Spleen (tissue), 11 donors: ENCODE measurements around the gene IPCEF1. TPM values are rescaled to one million over a fixed set of nuclear protein-coding genes. Genes with fewer than 3 reads are reported as not detected.
"Not testable (repeated sequence)": the region's sequence is repeated elsewhere in the genome, so short reads cannot be mapped to it uniquely, and the experiment has no call there.

ENCODE experiments used
- DNase-seq: peaks from one replicate; pipeline ENCODE4 v3.0.0-alpha.2; 2020
- H3K27ac ChIP-seq, 8 donors: fragments of 200-600 bp; sonication (generic) in 7 of 8; 1 replicate in 4 of 8; 2 replicates in 4 of 8; pipeline versions ENCODE4 v1.5.0 to v1.8.0; 2016 to 2021; ENCODE audit warnings: inconsistent platforms in 4 of 8, mild to moderate bottlenecking in 4 of 8, moderate library complexity in 1 of 8
- H3K27me3 ChIP-seq, 7 donors: fragments of 200-600 bp; sonication (generic) in 6 of 7; replicated peaks in 1 of 7; 1 replicate in 4 of 7; 2 replicates in 3 of 7; pipeline versions ENCODE4 v1.5.0 to v1.8.0; 2016 to 2021; ENCODE audit warnings: inconsistent platforms in 3 of 7, mild to moderate bottlenecking in 1 of 7
- H3K36me3 ChIP-seq, 6 donors: fragments of 200-600 bp; sonication (generic) in 5 of 6; 1 replicate in 4 of 6; 2 replicates in 2 of 6; pipeline versions ENCODE4 v1.5.0 to v1.8.0; 2016 to 2021; ENCODE audit warnings: inconsistent platforms in 2 of 6
- H3K4me1 ChIP-seq, 6 donors: fragments of 200-600 bp; sonication (generic) in 5 of 6; 1 replicate in 3 of 6; 2 replicates in 3 of 6; pipeline versions ENCODE4 v1.5.0 to v1.8.0; 2016 to 2021; ENCODE audit warnings: inconsistent platforms in 3 of 6
- H3K4me3 ChIP-seq, 8 donors: fragments of 200-600 bp; sonication (generic) in 7 of 8; 1 replicate in 4 of 8; 2 replicates in 4 of 8; pipeline versions ENCODE4 v1.5.0 to v1.8.0; 2016 to 2021; ENCODE audit warnings: inconsistent platforms in 4 of 8, mild to moderate bottlenecking in 4 of 8, moderate library complexity in 2 of 8
- H3K9me3 ChIP-seq, 8 donors: fragments of 200-600 bp; sonication (generic) in 7 of 8; 1 replicate in 4 of 8; 2 replicates in 4 of 8; pipeline versions ENCODE4 v1.5.0 to v1.8.0; 2016 to 2021; ENCODE audit warnings: inconsistent platforms in 4 of 8
- CTCF ChIP-seq, 11 experiments: fragments of 200-600 bp in 7 of 11; fragments of 450-650 bp in 4 of 11; sonication (generic) in 4 of 11; IDR thresholded peaks in 8 of 11; conservative IDR thresholded peaks in 3 of 11; 1 replicate in 7 of 11; 2 replicates in 4 of 11; pipeline versions ENCODE4 v1.4.0 to v1.8.0; 2016 to 2021; ENCODE audit warnings: antibody characterized with exemption in 11 of 11, inconsistent platforms in 4 of 11, mild to moderate bottlenecking in 1 of 11
- POLR2A ChIP-seq, 3 donors: fragments of 450-650 bp; IDR thresholded peaks; one replicate each; pipeline ENCODE4 v1.5.1; 2017; ENCODE audit warnings: antibody characterized with exemption in 3 of 3, mild to moderate bottlenecking in 1 of 3
- POLR2AphosphoS5 ChIP-seq, 3 donors: sonication (generic); formaldehyde crosslinking; IDR thresholded peaks; one replicate each; pipeline ENCODE4 v1.5.1; 2017; ENCODE audit warnings: antibody characterized with exemption in 3 of 3
- WGBS, 5 donors: extraction: QIAGEN DNeasy Blood & Tissue Kit in 3 of 5; methylation state at CpG; one replicate each; pipeline versions ENCODE4 v1.1.5 to v1.1.7; 2013 to 2018; 5-methylcytosine and 5-hydroxymethylcytosine counted together
- intact Hi-C: fragments of 100-400 bp; cut with DNase I; formaldehyde crosslinking; loops from one replicate; pipeline ENCODE4 v1.15.0; 2023; ENCODE audit warnings: low total_unique reads
- polyA plus RNA-seq, 3 donors: library from polyadenylated mRNA; stranded (reverse); fragments of 200-250 nt; gene quantifications; one replicate each; pipeline ENCODE4 v1.2.1, GENCODE V29; 2013
- total RNA-seq, 7 donors: library from RNA; depleted of rRNA in 3 of 7; stranded (reverse); fragments of >200 nt in 3 of 7; fragmentation: NEBNext Ultra II Directional in 4 of 7; extraction: Animal tissue kit (Norgen Biotek cat#: 25700) in 4 of 7; gene quantifications; one replicate each; pipeline versions ENCODE4 v1.1.0 to v1.2.1, GENCODE V29; 2016 to 2021
- donor health status: healthy with polysubstance abuse.
- donor health status: DM: no; HTN: no; CAD: no; lungs with moderate emphysema.
- donor health status: DM: no; HTN: no; CAD: no.
- donor health status: Bipolar disorder and iron deficiency.
- donor health status: healthy.
- donor health status: DM: no; HTN: no; CAD: no.
- donor health status: DM: yes; HTN: yes; CAD: no.

Gene IPCEF1
- total and polyA plus RNA-seq, 10 donors: 1.4 to 32.2 (median 26.2) TPM

- DNase-seq: no peak
- no peak overlapping the region for H3K4me3 ChIP-seq
- no peak overlapping the region for H3K27ac ChIP-seq
- no peaks in the 10 kb centered on the region for H3K27me3 ChIP-seq
- H3K36me3 ChIP-seq: no peaks in the 10 kb centered on the region
- WGBS, 5 donors: 97 to 100% (median 99%) methylated on average over 2 of the region's 2 CpGs
- TF ChIP-seq POLR2A (IDR thresholded peaks at IDR 0.05) (no peak), POLR2AphosphoS5 (IDR thresholded peaks at IDR 0.05) (no peak), CTCF (IDR thresholded peaks at IDR 0.05 in 8 of 11, conservative IDR thresholded peaks at IDR 0.05 in 3 of 11) (no peak)
- peaks cover 0 to under 1% (median 0%) of the 10 kb centered on the region in 6 donors for H3K4me1 ChIP-seq
- peaks cover 0 to 6% (median 0%) of the 10 kb centered on the region in 8 donors for H3K9me3 ChIP-seq
- intact Hi-C loops: no loop called here
Observed at GRCh38 chr6:154331750-154332149, 24.9 kb downstream of the IPCEF1 start.

GRCh38 chr6:154329350-154330170, 27.0 kb downstream of the IPCEF1 start:
- Histone ChIP-seq H3K27ac (peak overlapping the region in 1 of 8 donors; percentile 4), H3K4me3 (peak overlapping the region in 2 of 8 donors; percentile 4 to 15), H3K9me3 (peaks cover 0 to 6% (median 0%) of the 10 kb centered on the region in 8 donors), H3K36me3 (no peaks in the 10 kb centered on the region), H3K4me1 (no peaks in the 10 kb centered on the region), H3K27me3 (no peaks in the 10 kb centered on the region)
- intact Hi-C loops: no loop called here
- no peak for DNase-seq
- 73 to 85% (median 81%) methylated on average over 10 of the region's 10 CpGs for WGBS, 5 donors
- no peak for TF ChIP-seq POLR2AphosphoS5 (IDR thresholded peaks at IDR 0.05)
- no peak for TF ChIP-seq CTCF (IDR thresholded peaks at IDR 0.05 in 8 of 11, conservative IDR thresholded peaks at IDR 0.05 in 3 of 11)
- no peak for TF ChIP-seq POLR2A (IDR thresholded peaks at IDR 0.05)

GRCh38 chr6:154327313-154327712, 29.3 kb downstream of the IPCEF1 start:
- not testable (repeated sequence) for DNase-seq, H3K27ac ChIP-seq

GRCh38 chr6:154325142-154325541, 31.5 kb downstream of the IPCEF1 start:
- no peak for TF ChIP-seq POLR2AphosphoS5 (IDR thresholded peaks at IDR 0.05)
- Histone ChIP-seq H3K27me3 (no peaks in the 10 kb centered on the region), H3K36me3 (no peaks in the 10 kb centered on the region), H3K27ac (no peak overlapping the region), H3K9me3 (no peaks in the 10 kb centered on the region), H3K4me3 (no peak overlapping the region), H3K4me1 (no peaks in the 10 kb centered on the region)
- no peak for DNase-seq
- intact Hi-C loops: no loop called here

More at GRCh38 chr6:154327313-154327712, 29.3 kb downstream of the IPCEF1 start:
- H3K4me1 ChIP-seq, H3K36me3 ChIP-seq, H3K27me3 ChIP-seq, H3K9me3 ChIP-seq, intact Hi-C loops, H3K4me3 ChIP-seq: not testable (repeated sequence)
- 33 to 90% (median 85%) methylated on average over 1 of the region's 1 CpG for WGBS, 5 donors

- WGBS, 5 donors: 74 to 89% (median 83%) methylated on average over 3 of the region's 3 CpGs
- DNase-seq: no peak
- H3K4me3 ChIP-seq: no peak overlapping the region
- TF ChIP-seq POLR2A (IDR thresholded peaks at IDR 0.05): no peak
- H3K36me3 ChIP-seq: no peaks in the 10 kb centered on the region
- no peaks in the 10 kb centered on the region for H3K9me3 ChIP-seq
- no peaks in the 10 kb centered on the region for H3K4me1 ChIP-seq
- no peaks in the 10 kb centered on the region for H3K27me3 ChIP-seq
- intact Hi-C loops: no loop called here
- no peak overlapping the region for H3K27ac ChIP-seq
Observed at GRCh38 chr6:154320181-154320580, 36.4 kb downstream of the IPCEF1 start.
